Measurements from ENCODE around the gene RBCK1.

RBCK1 gene

DNA sequence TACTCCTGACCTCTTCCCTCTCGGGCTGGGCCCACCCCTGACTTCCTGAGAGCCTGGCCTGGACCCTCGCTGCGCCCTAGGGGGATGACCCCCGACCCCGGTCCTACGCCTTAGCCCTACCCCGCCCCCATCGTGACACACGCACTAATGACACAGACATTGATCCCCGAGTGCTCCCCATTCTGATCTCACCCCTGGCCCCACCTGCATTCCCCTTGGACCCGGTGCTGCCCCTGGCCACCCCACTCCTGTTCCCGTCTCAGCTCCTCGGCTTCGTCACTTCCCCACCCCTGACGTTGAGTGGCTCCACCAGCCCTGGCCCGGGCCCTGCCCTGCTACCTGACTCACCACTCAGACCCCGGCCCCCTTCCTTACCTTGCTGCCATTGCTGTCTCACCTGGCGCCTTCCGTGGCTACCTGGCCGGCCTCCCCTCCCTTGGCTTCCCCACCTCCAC lies 12.1 kb downstream of the RBCK1 start:
- DNase-seq: no peak

- DNase-seq: no peak
Measured at GRCh38 chr20:420721-421574, 12.8 kb downstream of the RBCK1 start.

DNA sequence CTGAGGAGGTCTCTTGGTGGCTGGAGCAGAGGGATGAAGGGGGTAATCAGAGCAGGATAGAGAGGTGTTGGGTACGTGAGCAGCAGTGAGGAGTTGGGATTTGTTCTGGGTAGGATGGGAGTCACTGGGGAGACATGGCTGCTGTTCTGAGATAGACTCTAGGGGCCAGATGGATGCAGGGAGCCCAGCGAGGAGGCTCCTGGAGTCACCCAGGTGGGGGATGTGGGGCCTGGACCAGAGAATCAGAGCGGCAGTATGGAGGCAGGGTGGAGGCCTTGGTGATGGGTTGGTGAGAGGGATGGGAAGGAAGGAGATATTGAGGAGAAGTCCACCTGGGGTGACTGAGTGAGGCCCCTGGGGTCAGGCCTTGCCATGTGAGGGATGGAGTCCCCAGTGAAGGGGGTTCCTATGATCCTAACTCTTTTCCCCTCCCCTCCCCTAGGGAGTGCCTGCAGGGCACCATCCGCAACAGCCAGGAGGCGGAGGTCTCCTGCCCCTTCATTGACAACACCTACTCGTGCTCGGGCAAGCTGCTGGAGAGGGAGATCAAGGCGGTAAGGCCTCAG lies 13.7 kb downstream of the RBCK1 start:
- DNase-seq: no peak

- DNase-seq: no peak
Measured at GRCh38 chr20:426566-426965, 18.5 kb downstream of the RBCK1 start.

GRCh38 chr20:427401-427800 lies 19.3 kb downstream of the RBCK1 start:
- no peak for DNase-seq

- DNase-seq: no peak
Measured at GRCh38 chr20:427849-428657, 20.0 kb downstream of the RBCK1 start.

DNA sequence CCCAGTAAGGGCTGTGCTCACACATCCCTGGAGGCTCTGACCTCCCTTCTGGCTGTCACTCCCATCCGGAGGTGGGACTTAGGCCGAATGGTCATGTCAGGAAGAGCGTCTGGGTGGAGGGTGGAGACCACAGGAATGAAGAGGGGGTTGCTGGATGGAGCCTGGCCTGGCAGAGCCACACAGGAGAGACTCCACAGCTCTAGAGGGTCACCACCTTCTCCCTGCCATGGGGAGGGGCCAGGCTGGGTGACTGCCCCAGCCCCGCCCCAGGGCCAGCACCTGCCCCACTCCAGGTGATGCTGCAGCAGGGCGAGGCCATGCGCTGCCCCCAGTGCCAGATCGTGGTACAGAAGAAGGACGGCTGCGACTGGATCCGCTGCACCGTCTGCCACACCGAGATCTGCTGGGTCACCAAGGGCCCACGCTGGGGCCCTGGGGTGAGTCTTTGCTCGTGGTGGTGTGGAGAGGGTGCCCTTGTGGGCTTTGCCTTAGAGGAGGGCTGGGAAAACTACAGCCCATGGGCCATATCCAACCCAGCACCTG lies 20.6 kb downstream of the RBCK1 start:
- no peak for DNase-seq

DNA sequence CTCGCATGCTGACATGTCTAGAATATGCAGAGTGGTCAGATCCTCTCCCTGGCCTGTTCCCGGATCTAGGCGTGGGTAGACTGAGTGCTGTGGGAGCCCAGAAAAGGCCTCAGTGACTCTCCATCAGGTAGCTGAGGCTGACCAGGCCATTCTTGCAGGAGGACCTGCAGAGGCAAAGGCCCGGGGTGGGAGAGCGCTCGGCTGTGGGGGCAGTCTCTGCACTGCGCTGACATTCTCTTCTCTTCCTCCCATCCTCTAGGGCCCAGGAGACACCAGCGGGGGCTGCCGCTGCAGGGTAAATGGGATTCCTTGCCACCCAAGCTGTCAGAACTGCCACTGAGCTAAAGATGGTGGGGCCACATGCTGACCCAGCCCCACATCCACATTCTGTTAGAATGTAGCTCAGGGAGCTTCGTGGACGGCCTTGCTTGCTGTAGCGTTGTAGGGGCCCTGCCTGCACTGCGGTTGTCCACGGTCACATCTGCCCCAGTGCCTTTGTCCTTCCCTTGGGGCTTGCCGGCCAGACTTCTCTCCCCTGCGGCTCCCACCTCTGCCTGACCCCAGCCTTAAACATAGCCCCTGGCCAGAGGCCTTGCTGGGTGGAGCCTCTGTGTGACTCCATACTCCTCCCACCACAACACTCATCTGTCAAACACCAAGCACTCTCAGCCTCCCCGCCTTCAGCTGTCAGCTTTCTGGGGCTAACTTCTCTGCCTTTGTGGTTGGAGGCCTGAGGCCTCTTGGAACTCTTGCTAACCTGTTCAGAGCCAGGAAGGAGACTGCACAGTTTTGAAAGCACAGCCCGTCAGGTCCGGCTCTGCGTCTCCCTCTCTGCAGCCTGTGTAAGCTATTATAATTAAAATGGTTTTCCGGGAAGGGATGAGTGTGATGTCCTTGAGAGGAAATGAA lies 22.2 kb downstream of the RBCK1 start:
- no peak for DNase-seq

DNA sequence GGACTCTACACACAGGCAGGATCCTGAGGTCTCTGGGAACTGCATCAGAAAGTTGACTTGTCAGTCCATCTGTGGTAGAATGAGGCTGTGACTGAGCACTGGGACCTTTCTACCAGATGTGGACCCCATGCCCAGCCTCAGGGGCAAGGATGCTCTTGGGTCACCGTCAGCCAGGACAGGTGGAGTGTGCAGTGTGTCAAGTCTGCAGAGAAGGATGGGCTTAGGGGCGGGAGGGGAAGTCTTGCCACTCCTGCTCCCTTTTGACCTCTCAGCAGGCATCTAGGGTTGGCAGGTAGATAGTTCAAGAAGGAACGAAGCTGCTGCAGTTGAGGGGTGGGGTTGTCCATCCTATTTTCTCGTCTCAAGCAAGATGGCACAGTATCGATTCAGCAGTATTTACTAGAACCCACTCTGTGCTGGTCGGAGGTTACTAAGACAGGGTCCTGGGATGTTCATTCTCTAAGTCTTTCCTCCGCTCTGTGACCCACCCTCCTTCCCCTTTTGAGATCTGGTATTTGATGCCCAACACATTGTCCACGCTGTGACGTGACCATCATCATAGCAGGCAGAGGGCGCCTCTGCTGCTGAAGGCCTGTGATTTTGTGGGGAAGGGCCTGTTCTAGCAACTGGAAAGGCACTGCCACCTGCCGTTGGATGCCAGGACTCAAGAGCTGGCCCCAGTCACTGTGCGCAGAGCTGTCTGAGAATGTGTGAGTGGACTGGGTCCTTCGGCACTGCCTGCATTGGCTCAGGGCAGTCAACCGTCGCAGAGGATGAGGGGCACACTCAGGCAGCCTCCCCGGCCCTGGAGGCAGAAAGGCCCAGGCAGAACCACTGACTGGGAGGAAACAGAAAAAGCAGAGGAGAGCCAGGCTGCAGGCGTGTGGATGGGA lies 23.2 kb downstream of the RBCK1 start:
- DNase-seq: peak; percentile 66

DNA sequence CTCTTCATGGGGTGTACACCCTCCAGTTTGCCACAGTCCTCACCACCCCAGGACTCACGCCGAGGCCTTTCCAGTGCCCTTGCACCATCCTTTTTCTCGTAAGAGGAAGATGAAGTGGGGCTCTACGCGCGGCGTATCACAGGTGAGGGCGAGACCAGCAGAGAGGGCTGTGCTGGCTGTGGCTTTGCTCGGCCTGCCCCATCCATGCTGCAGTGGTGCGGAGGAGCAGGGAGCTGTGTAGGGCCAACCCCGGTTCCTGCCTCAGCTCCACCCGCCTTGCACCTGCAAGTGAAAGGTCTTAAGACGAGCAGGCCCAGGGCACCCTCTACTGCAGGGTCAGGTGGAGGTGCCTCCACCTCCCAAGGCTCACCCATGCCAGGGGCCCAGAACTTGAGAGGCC lies 24.1 kb downstream of the RBCK1 start:
- DNase-seq: no peak

DNA sequence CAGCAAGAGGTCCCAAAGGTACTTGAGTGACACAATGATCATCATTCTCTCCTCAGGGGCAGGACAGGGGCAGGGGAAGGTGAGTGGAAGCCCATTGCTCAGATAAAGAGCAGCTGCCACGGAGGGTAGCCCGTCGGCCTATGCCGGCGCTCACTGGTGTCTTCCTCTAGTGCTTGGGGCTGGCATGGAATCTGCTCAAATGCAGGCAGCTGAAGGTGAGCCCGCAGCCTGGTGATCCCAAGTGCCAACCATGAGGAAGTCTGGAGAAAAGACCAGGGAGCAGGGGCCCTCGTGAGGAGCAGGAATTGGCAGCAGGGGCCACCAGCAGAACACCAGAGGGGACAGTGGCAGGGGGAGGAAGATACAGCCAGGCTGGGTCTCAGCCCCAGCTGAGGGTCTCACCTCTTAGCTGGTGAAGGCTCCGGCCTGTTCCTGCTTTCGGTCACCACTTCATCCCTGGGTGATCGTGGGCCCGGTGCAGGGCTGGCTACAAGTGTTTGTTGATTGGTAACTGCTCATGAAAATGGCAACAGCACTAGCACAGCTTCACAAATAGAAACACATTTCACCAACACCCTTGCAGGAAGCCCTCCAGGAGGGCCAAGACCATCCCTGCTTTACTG lies 24.7 kb downstream of the RBCK1 start:
- no peak for DNase-seq

- DNase-seq: no peak
Measured at GRCh38 chr20:433300-433975, 25.3 kb downstream of the RBCK1 start.

GRCh38 chr20:434221-434620 lies 26.1 kb downstream of the RBCK1 start:
- no peak for DNase-seq

- no peak for DNase-seq
Measured at GRCh38 chr20:434661-435419, 26.7 kb downstream of the RBCK1 start.

- DNase-seq: no peak
Measured at GRCh38 chr20:435558-435957, 27.5 kb downstream of the RBCK1 start.

- DNase-seq: no peak
Measured at GRCh38 chr20:436476-436875, 28.4 kb downstream of the RBCK1 start.

DNA sequence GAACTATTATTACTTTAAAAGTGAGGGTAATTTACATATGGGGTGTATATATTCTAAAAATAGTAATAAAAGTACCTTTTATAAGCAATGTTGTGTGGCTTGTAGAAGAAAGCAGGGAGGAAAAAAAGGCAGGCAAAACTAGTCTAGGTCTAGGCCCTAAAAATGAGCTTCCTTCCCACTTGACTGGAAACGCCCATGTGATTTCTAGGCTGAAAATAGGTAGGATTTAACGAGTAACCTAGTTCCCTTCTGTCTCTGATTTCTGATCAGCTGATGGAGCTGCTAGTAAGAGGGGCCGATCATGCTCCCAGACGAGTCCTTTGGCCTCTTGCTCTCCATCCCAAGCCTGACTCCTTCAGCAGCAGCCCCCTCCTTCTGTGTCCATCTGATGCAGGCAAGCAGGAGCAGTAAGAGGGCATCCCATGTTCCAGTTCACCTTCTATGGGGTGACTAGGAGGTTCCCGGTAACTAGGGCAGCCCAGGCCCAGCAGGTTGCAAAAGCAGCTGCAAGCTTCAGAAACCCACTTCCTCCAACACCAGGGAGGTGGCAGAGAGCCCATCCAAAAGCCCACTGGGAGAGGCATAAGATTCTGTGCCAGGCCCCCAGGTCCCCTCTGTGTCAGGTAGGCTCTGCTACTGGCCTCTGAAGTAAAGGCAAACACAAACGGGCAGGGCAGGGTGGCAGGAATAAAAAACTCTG lies 29.8 kb downstream of the RBCK1 start:
- DNase-seq: no peak

DNA sequence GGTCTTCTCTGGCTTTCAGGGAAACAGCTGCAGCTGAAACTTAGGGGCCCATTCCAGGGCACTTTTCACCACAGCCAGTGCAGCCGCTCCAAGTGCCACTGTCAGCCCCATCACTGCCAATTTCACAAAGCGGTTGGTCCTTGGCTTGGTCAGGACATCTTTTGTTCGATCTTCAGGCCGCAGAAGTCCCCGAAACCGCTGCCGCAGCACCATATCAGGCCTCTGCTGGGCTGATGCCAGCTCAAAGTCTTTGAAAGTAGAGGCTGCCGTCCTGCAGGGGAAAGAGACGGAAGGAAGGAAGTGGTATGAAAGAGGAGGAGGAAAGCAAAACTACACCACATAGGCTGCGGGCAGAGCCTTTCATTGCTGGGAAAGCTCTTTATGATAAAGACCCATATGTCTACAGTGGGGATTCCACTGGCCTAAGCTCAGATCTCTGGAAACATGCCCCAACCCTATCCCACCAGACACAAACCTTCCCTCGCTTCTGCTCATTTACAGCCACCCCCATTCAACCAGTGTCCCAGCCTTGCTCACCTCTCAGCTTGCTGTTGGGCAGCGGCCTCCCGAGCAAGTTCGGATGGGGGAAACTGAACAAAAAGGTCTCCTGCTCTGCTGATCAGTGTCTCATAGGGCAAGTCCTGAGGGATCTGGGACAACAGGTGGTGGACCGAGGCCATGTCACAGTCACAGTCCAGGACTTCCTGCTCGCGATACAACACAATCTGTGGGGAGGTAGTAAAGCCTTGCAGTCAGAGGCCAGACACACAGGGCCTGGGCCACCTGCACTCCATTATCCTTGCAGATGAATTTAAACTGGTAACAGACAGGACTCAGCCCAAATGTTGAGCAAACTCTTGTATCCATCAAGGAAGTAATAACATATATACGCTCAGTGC lies 30.7 kb downstream of the RBCK1 start:
- no peak for DNase-seq
